H9 (cell line): Measurements from ENCODE around the gene CADPS2. TPM values are rescaled to one million over a fixed set of nuclear protein-coding genes. Genes with fewer than 3 reads are reported as not detected.

Experiments used
- DNase-seq: peaks from one replicate; pipeline ENCODE4 v3.0.0-alpha.2; 2017
- H2AFZ ChIP-seq: one replicate; pipeline ENCODE4 v1.6.1; 2013; ENCODE audit warnings: mild to moderate bottlenecking, low read length, control low read depth, moderate library complexity
- H2AK5ac ChIP-seq: 2 replicates; pipeline ENCODE4 v1.6.1; 2013; ENCODE audit warnings: low read length, control low read depth, mixed read lengths; ENCODE audit not compliant: insufficient read length
- H2BK120ac ChIP-seq: one replicate; pipeline ENCODE4 v1.6.1; 2013; ENCODE audit warnings: low read depth, mild to moderate bottlenecking, low read length, control low read depth, inconsistent platforms; ENCODE audit not compliant: poor library complexity, severe bottlenecking
- H2BK12ac ChIP-seq: 2 replicates; pipeline ENCODE4 v1.6.1; 2013; ENCODE audit warnings: low read length, control low read depth, mixed read lengths, low read depth; ENCODE audit not compliant: insufficient read length
- H2BK15ac ChIP-seq: 2 replicates; pipeline ENCODE4 v1.6.1; 2013; ENCODE audit warnings: low read depth, low read length, control low read depth
- H2BK20ac ChIP-seq: one replicate; pipeline ENCODE4 v1.6.1; 2013; ENCODE audit warnings: low read depth, mild to moderate bottlenecking, low read length, control low read depth, inconsistent platforms; ENCODE audit not compliant: poor library complexity, severe bottlenecking
- H2BK5ac ChIP-seq: 2 replicates; pipeline ENCODE4 v1.6.1; 2013; ENCODE audit warnings: low read length, control low read depth, mixed read lengths; ENCODE audit not compliant: insufficient read length
- H3K14ac ChIP-seq: 2 replicates; pipeline ENCODE4 v1.6.1; 2013; ENCODE audit warnings: low read length, control low read depth; ENCODE audit not compliant: insufficient read depth
- H3K18ac ChIP-seq: 2 replicates; pipeline ENCODE4 v1.6.1; 2013; ENCODE audit warnings: low read depth, mild to moderate bottlenecking, mixed read lengths, low read length, control low read depth; ENCODE audit not compliant: insufficient read length
- H3K23ac ChIP-seq: 2 replicates; pipeline ENCODE4 v1.6.1; 2013; ENCODE audit warnings: low read length, control low read depth, mixed read lengths, low read depth; ENCODE audit not compliant: insufficient read length
- H3K23me2 ChIP-seq: 2 replicates; pipeline ENCODE4 v1.6.1; 2013; ENCODE audit warnings: low read depth, mild to moderate bottlenecking, mixed read lengths, low read length, control low read depth; ENCODE audit not compliant: insufficient read length, poor library complexity, severe bottlenecking
- H3K27ac ChIP-seq: 2 replicates; pipeline ENCODE4 v1.5.1; 2013; ENCODE audit warnings: low read length, control low read depth, mixed read lengths, low read depth; ENCODE audit not compliant: insufficient read length
- H3K27me3 ChIP-seq: 2 replicates; pipeline ENCODE4 v1.6.1; 2013; ENCODE audit warnings: low read length, control low read depth, inconsistent platforms; ENCODE audit not compliant: insufficient read depth
- H3K4ac ChIP-seq: 2 replicates; pipeline ENCODE4 v1.6.1; 2013; ENCODE audit warnings: low read depth, mild to moderate bottlenecking, control low read depth, inconsistent platforms, low read length, moderate library complexity
- H3K4me1 ChIP-seq: 2 replicates; pipeline ENCODE4 v1.6.1; 2013; ENCODE audit warnings: low read length, control low read depth, inconsistent platforms; ENCODE audit not compliant: insufficient read depth
- H3K4me2 ChIP-seq: 2 replicates; pipeline ENCODE4 v1.6.1; 2013; ENCODE audit warnings: low read length, control low read depth, mixed read lengths; ENCODE audit not compliant: insufficient read length, insufficient read depth
- H3K56ac ChIP-seq: 2 replicates; pipeline ENCODE4 v1.6.1; 2013; ENCODE audit warnings: low read depth, mild to moderate bottlenecking, mixed read lengths, low read length, control low read depth; ENCODE audit not compliant: insufficient read length
- H3K79me1 ChIP-seq: 2 replicates; pipeline ENCODE4 v1.6.1; 2013; ENCODE audit warnings: low read depth, mild to moderate bottlenecking, moderate library complexity, low read length, control low read depth, inconsistent platforms; ENCODE audit not compliant: insufficient read depth, poor library complexity, severe bottlenecking
- H3K79me2 ChIP-seq: 2 replicates; pipeline ENCODE4 v1.6.1; 2013; ENCODE audit warnings: low read length, control low read depth, inconsistent platforms; ENCODE audit not compliant: insufficient read depth
- H3K9ac ChIP-seq: 2 replicates; pipeline ENCODE4 v1.6.1; 2013; ENCODE audit warnings: low read length, control low read depth, mixed read lengths; ENCODE audit not compliant: insufficient read length; ENCODE audit errors: extremely low read depth
- H3K9me3 ChIP-seq: one replicate; pipeline ENCODE4 v1.6.1; 2013; ENCODE audit warnings: low read depth, low read length, inconsistent platforms; ENCODE audit not compliant: control insufficient read depth
- H3T11ph ChIP-seq: one replicate; pipeline ENCODE4 v1.6.1; 2013; ENCODE audit warnings: mild to moderate bottlenecking, low read length, control low read depth, inconsistent platforms
- H4K20me1 ChIP-seq: one replicate; pipeline ENCODE4 v1.6.1; 2013; ENCODE audit not compliant: control insufficient read depth, insufficient read length, insufficient read depth
- H4K5ac ChIP-seq: 2 replicates; pipeline ENCODE4 v1.6.1; 2013; ENCODE audit warnings: low read depth, mild to moderate bottlenecking, mixed read lengths, low read length, control low read depth; ENCODE audit not compliant: insufficient read length
- H4K8ac ChIP-seq: replicated peaks from 2 replicates; pipeline ENCODE4 v1.6.1; 2013; ENCODE audit warnings: low read length, control low read depth, mixed read lengths, low read depth; ENCODE audit not compliant: insufficient read length
- H4K91ac ChIP-seq: 2 replicates; pipeline ENCODE4 v1.6.1; 2013; ENCODE audit warnings: low read depth, mild to moderate bottlenecking, moderate library complexity, mixed read lengths, low read length, control low read depth; ENCODE audit not compliant: insufficient read length
- H3K27ac Mint-ChIP-seq, 3 experiments: 2 replicates in 2 of 3; 3 replicates in 1 of 3; pipeline ENCODE4 v1.8.0; 2020 to 2021; ENCODE audit warnings: mixed read lengths in 3 of 3, mild to moderate bottlenecking in 1 of 3, moderate library complexity in 1 of 3
- H3K27me3 Mint-ChIP-seq: 2 replicates; pipeline ENCODE4 v1.8.0; 2021; ENCODE audit warnings: low read depth, mild to moderate bottlenecking, moderate library complexity, mixed read lengths
- H3K36me3 Mint-ChIP-seq, 3 experiments: 2 replicates in 2 of 3; 3 replicates in 1 of 3; pipeline ENCODE4 v1.8.0; 2020 to 2021; ENCODE audit warnings: low read depth in 3 of 3, mixed read lengths in 3 of 3; ENCODE audit not compliant: insufficient read depth in 1 of 3
- H3K4me1 Mint-ChIP-seq, 2 experiments: 2 replicates each; pipeline ENCODE4 v1.8.0; 2020; ENCODE audit warnings: mixed read lengths in 2 of 2
- H3K4me3 Mint-ChIP-seq, 2 experiments: 2 replicates in 1 of 2; 3 replicates in 1 of 2; pipeline ENCODE4 v1.8.0; 2020 to 2021; ENCODE audit warnings: mild to moderate bottlenecking in 2 of 2, mixed read lengths in 2 of 2, moderate library complexity in 1 of 2
- H3K9me3 Mint-ChIP-seq, 2 experiments: 2 replicates in 1 of 2; 3 replicates in 1 of 2; pipeline ENCODE4 v1.8.0; 2020; ENCODE audit warnings: mild to moderate bottlenecking in 2 of 2, mixed read lengths in 2 of 2, moderate library complexity in 1 of 2
- WGBS: extraction: QIAGEN DNeasy Blood & Tissue Kit; methylation state at CpG from one replicate; pipeline ENCODE4 v1.1.7; 2013; ENCODE audit warnings: missing lambda C conversion rate, low lambda C conversion rate, mixed read lengths; ENCODE audit not compliant: insufficient read length; ENCODE audit errors: extremely low coverage; 5-methylcytosine and 5-hydroxymethylcytosine counted together
- total RNA-seq: library from RNA; stranded (reverse); gene quantifications from 2 replicates; pipeline ENCODE4 v1.2.1, GENCODE V29; 2021
- TF ChIP-seq, protein P1 (sequence below): fragments of 200-600 bp; sonication (generic); conservative IDR thresholded peaks from 3 replicates; pipeline ENCODE4 v1.8.0; 2021; ENCODE audit warnings: antibody characterized with exemption, mild to moderate bottlenecking

CADPS2 gene
- total RNA-seq, 1 experiment from 2014 or later: 7.1 TPM

- Histone ChIP-seq H2BK20ac (no peak overlapping the region), H3T11ph (no peak overlapping the region), H3K56ac (no peak overlapping the region), H2BK5ac (no peak overlapping the region), H3K79me1 (no peaks in the 10 kb centered on the region), H3K4ac (no peak overlapping the region), H3K23me2 (peaks cover 18% of the 10 kb centered on the region), H3K4me2 (peak overlapping the region; percentile 62), H3K23ac (no peak overlapping the region), H2BK15ac (no peak overlapping the region), H3K14ac (no peak overlapping the region), H3K18ac (no peak overlapping the region), H3K79me2 (no peaks in the 10 kb centered on the region), H4K5ac (no peak overlapping the region), H3K9me3 (no peaks in the 10 kb centered on the region), H2BK12ac (no peak overlapping the region), H4K8ac (no peak overlapping the region), H4K20me1 (no peaks in the 10 kb centered on the region), H3K27me3 (peaks cover 5% of the 10 kb centered on the region; the same call in 1 of the 2 replicates), H3K4me1 (no peaks in the 10 kb centered on the region), H2AK5ac (no peak overlapping the region), H3K27ac (no peak overlapping the region), H3K9ac (peak overlapping the region; percentile 37), H2BK120ac (no peak overlapping the region), H4K91ac (no peak overlapping the region), H2AFZ (no peak overlapping the region)
- H3K27ac Mint-ChIP-seq: no peak overlapping the region
- peak; percentile 50 for DNase-seq
- peaks cover 42% of the 10 kb centered on the region for H3K27me3 Mint-ChIP-seq
- no CpG with 5 or more reads among the region's 70 CpGs for WGBS
- TF ChIP-seq, protein P1, sequence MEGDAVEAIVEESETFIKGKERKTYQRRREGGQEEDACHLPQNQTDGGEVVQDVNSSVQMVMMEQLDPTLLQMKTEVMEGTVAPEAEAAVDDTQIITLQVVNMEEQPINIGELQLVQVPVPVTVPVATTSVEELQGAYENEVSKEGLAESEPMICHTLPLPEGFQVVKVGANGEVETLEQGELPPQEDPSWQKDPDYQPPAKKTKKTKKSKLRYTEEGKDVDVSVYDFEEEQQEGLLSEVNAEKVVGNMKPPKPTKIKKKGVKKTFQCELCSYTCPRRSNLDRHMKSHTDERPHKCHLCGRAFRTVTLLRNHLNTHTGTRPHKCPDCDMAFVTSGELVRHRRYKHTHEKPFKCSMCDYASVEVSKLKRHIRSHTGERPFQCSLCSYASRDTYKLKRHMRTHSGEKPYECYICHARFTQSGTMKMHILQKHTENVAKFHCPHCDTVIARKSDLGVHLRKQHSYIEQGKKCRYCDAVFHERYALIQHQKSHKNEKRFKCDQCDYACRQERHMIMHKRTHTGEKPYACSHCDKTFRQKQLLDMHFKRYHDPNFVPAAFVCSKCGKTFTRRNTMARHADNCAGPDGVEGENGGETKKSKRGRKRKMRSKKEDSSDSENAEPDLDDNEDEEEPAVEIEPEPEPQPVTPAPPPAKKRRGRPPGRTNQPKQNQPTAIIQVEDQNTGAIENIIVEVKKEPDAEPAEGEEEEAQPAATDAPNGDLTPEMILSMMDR: no peak; the same call in 2 of the 3 replicates
- H3K36me3 Mint-ChIP-seq: no peaks in the 10 kb centered on the region
- peak overlapping the region; percentile 82 to 93 for H3K4me3 Mint-ChIP-seq
- H3K9me3 Mint-ChIP-seq: no peaks in the 10 kb centered on the region; a peak in 1 of 5 replicates
- H3K4me1 Mint-ChIP-seq: peaks cover 26 to 29% of the 10 kb centered on the region in 2 experiments
Measured at GRCh38 chr7:122885583-122886356, 490 bp downstream of the CADPS2 start.
